ENCODE data around the gene CPEB3. TPM values are rescaled to one million over a fixed set of nuclear protein-coding genes. Genes with fewer than 3 reads are reported as not detected.
"Not testable (repeated sequence)": the region's sequence is repeated elsewhere in the genome, so short reads cannot be mapped to it uniquely, and the experiment has no call there.

CPEB3 gene
- total RNA-seq, 1 donor from 2014 or later: 2.4 TPM

DNA sequence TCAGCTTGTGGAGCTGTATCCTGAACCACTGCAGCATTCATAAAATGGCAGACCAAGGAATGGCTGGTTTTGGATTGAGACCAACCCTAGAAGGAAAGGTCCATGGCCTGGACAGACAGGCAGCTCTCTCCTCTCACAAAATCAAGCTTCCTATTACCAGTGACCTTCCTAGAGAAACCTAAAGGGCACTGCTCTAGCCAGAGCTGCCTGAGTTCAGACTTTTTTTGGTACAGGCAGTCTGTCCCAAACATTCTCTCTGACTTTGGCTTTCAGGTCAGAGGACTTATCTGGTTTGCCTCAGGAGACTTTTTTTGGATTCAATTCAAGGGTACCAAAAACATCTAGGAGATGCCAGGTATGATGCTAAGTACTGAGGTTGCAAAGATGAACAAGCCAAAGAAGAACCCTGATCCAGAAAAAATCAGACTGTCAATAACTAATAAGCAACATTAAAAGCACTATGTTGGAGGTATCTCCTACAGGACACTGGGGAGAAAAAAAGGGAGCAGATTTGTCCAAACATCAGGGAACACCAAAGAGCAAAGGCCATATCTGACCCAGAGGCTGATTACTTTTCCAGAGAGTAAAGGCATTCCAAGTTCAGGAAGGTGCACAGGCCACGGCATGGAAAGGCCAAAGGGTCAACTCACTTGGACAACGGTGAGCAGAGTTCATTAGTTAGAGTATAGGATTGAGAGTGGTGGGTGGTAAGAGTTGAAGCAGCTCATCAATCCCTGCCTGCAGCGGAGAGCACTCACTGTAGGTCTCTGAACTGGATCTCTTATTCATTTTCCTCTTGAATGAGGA, 169.0 kb downstream of the CPEB3 start:
- FAIRE-seq: no peak
- no peaks in the 10 kb centered on the region for H3K36me3 ChIP-seq (ENCODE audit: control insufficient read depth, insufficient read depth, low read length)
- H3K4me3 ChIP-seq (ENCODE audit: low read depth, low read length): no peak overlapping the region
- no peak for DNase-seq (ENCODE audit: low read depth)
- H3K27me3 ChIP-seq (ENCODE audit: control insufficient read depth, insufficient read depth, low read length): no peaks in the 10 kb centered on the region
- no peak for TF ChIP-seq CTCF (IDR thresholded peaks at IDR 0.05; ENCODE audit: insufficient read depth, low read length, severe bottlenecking)

GRCh38 chr10:92119340-92119739, 171.5 kb downstream of the CPEB3 start:
- no peak overlapping the region for H3K4me3 ChIP-seq (ENCODE audit: low read depth, low read length)
- FAIRE-seq: no peak
- no peaks in the 10 kb centered on the region for H3K27me3 ChIP-seq (ENCODE audit: control insufficient read depth, insufficient read depth, low read length)

GRCh38 chr10:92114917-92115316, 176.0 kb downstream of the CPEB3 start:
- H3K4me3 ChIP-seq (ENCODE audit: low read depth, low read length); FAIRE-seq; DNase-seq (ENCODE audit: low read depth); H3K27me3 ChIP-seq (ENCODE audit: control insufficient read depth, insufficient read depth, low read length); H3K36me3 ChIP-seq (ENCODE audit: control insufficient read depth, insufficient read depth, low read length): not testable (repeated sequence)

More at GRCh38 chr10:92119340-92119739, 171.5 kb downstream of the CPEB3 start:
- no peak for TF ChIP-seq CTCF (IDR thresholded peaks at IDR 0.05; ENCODE audit: insufficient read depth, low read length, severe bottlenecking)
- no peaks in the 10 kb centered on the region for H3K36me3 ChIP-seq (ENCODE audit: control insufficient read depth, insufficient read depth, low read length)
- DNase-seq (ENCODE audit: low read depth): no peak

DNA sequence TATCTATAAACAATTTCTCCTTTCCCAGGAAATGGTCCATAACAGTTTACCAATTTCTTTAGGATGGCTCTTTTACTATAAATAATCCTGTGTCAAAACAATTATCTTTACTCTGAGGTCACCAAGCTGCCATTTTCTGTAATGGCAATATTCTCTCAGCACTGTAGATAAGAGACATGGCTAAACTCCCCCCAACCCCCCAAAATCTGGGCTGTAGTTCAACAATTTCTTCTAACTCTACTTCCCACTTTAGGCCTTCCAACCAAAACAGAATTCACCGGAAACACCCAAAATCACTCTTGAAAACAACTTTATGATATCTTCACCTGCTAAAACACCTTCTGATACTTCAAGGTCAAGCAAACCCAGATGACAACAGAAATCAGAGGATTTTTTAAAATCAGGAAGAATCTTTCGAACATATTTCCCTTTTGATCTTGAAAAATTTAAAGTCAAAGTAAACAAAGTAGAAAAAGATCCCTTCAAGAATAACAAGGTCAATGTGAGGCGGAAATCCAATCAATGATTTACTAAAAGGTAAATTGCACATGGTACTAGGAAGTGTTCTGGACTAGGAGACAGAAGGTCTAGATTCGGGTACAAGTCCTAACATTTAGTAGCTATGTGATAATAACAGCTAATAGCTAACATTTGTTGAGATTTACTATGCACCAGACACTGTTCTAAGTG, 176.8 kb downstream of the CPEB3 start:
- TF ChIP-seq CTCF (IDR thresholded peaks at IDR 0.05; ENCODE audit: insufficient read depth, low read length, severe bottlenecking): no peak
- Histone ChIP-seq H3K4me3 (ENCODE audit: low read depth, low read length) (no peak overlapping the region), H3K27me3 (ENCODE audit: control insufficient read depth, insufficient read depth, low read length) (no peaks in the 10 kb centered on the region), H3K36me3 (ENCODE audit: control insufficient read depth, insufficient read depth, low read length) (no peaks in the 10 kb centered on the region)
- no peak for DNase-seq (ENCODE audit: low read depth)
- no peak for FAIRE-seq

- TF ChIP-seq CTCF (IDR thresholded peaks at IDR 0.05; ENCODE audit: insufficient read depth, low read length, severe bottlenecking): no peak
- H3K4me3 ChIP-seq (ENCODE audit: low read depth, low read length): no peak overlapping the region
- H3K36me3 ChIP-seq (ENCODE audit: control insufficient read depth, insufficient read depth, low read length): no peaks in the 10 kb centered on the region
- FAIRE-seq: peak; percentile 7
- DNase-seq (ENCODE audit: low read depth): no peak
- no peaks in the 10 kb centered on the region for H3K27me3 ChIP-seq (ENCODE audit: control insufficient read depth, insufficient read depth, low read length)
Measured at GRCh38 chr10:92112462-92112861, 178.4 kb downstream of the CPEB3 start.

DNA sequence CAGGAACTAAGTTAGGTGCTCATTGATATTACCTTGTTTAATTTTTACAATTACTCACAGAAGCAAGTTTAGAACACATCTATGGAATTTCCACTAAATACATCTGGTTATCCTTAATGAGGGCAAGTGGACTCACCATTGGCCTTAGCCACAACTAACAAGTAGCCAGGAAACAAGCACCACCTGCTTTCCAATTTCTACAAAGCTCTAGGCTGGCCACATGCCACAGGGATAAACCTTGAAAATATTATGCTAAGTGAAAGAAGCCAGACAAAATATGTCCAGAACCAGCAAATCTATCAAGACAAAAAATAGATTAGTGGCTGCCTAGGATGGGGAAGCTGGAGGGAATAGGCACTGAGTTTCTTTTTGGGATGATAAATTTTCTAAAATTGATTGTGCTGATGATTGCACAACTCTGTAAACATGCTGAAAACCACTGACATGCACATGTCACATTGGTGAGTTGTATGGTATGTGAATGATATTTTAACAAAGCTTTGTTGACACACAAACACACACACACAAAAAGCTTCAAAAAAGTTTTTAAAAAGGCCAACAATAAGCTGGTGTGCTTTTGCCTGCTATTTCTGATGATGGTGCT, 179.4 kb downstream of the CPEB3 start:
- Histone ChIP-seq H3K27me3 (ENCODE audit: control insufficient read depth, insufficient read depth, low read length) (no peaks in the 10 kb centered on the region), H3K4me3 (ENCODE audit: low read depth, low read length) (no peak overlapping the region), H3K36me3 (ENCODE audit: control insufficient read depth, insufficient read depth, low read length) (no peaks in the 10 kb centered on the region)
- DNase-seq (ENCODE audit: low read depth) (no peak), FAIRE-seq (no peak)
- no peak for TF ChIP-seq CTCF (IDR thresholded peaks at IDR 0.05; ENCODE audit: insufficient read depth, low read length, severe bottlenecking)

All from bronchial epithelial cell (primary cell).